Suppressor macrophage (primary cell): ENCODE measurements around the gene FBLN2.

Experiments
- DNase-seq, 4 experiments: peaks; one replicate each; pipeline ENCODE4 v3.0.0-alpha.2; 2020 to 2022

Gene FBLN2

GRCh38 chr3:13666781-13667709, 118.1 kb downstream of the FBLN2 start:
- no peak for DNase-seq

GRCh38 chr3:13668136-13668535, 119.2 kb downstream of the FBLN2 start:
- DNase-seq = no peak

GRCh38 chr3:13669457-13669856, 120.5 kb downstream of the FBLN2 start:
- DNase-seq = no peak

- no peak for DNase-seq
Observed at GRCh38 chr3:13670292-13670691, 121.4 kb downstream of the FBLN2 start.

GRCh38 chr3:13671482-13672233, 122.7 kb downstream of the FBLN2 start:
- DNase-seq = no peak

GRCh38 chr3:13673207-13673606, 124.3 kb downstream of the FBLN2 start:
- peak in 1 of 4 experiments; percentile 12 for DNase-seq

- DNase-seq = no peak
Observed at GRCh38 chr3:13674538-13675185, 125.7 kb downstream of the FBLN2 start.

GRCh38 chr3:13676356-13677017, 127.6 kb downstream of the FBLN2 start:
- DNase-seq = no peak

- DNase-seq = no peak
Observed at GRCh38 chr3:13677272-13677671, 128.3 kb downstream of the FBLN2 start.

- no peak for DNase-seq
Observed at GRCh38 chr3:13681931-13682330, 133.0 kb downstream of the FBLN2 start.

- DNase-seq = no peak
Observed at GRCh38 chr3:13682331-13683013, 133.5 kb downstream of the FBLN2 start.

- no peak for DNase-seq
Observed at GRCh38 chr3:13683288-13683687, 134.4 kb downstream of the FBLN2 start.

GRCh38 chr3:13683772-13684171, 134.8 kb downstream of the FBLN2 start:
- no peak for DNase-seq

- DNase-seq = no peak
Observed at GRCh38 chr3:13684350-13684749, 135.4 kb downstream of the FBLN2 start.

GRCh38 chr3:13684854-13685253, 135.9 kb downstream of the FBLN2 start:
- DNase-seq = no peak

GRCh38 chr3:13685721-13686120, 136.8 kb downstream of the FBLN2 start:
- DNase-seq = no peak

- no peak for DNase-seq
Observed at GRCh38 chr3:13686367-13687160, 137.6 kb downstream of the FBLN2 start.

GRCh38 chr3:13687517-13687943, 138.6 kb downstream of the FBLN2 start:
- no peak for DNase-seq
